NT2/D1 (cell line): ENCODE data around the gene ECHDC1.

Experiments
- DNase-seq: peaks from one replicate; pipeline ENCODE4 v3.0.0-alpha.2; 2011; ENCODE audit warnings: low read depth, low spot score
- H3K27me3 ChIP-seq: 2 replicates; pipeline ENCODE4 v1.6.0; 2011; ENCODE audit warnings: mild to moderate bottlenecking; ENCODE audit not compliant: insufficient read length, insufficient read depth
- H3K36me3 ChIP-seq: 2 replicates; pipeline ENCODE4 v1.6.1; 2011; ENCODE audit warnings: mild to moderate bottlenecking, low read length, mixed read lengths; ENCODE audit not compliant: insufficient read depth, insufficient read length
- H3K4me1 ChIP-seq: 2 replicates; pipeline ENCODE4 v1.5.1; 2011; ENCODE audit not compliant: insufficient read depth, insufficient read length
- H3K4me3 ChIP-seq: 2 replicates; pipeline ENCODE4 v1.5.1; 2011; ENCODE audit warnings: low read depth; ENCODE audit not compliant: insufficient read length
- H3K9ac ChIP-seq: 2 replicates; pipeline ENCODE4 v1.6.0; 2011; ENCODE audit warnings: low read depth; ENCODE audit not compliant: insufficient read length
- H3K9me3 ChIP-seq: 2 replicates; pipeline ENCODE4 v1.5.1; 2011; ENCODE audit warnings: mild to moderate bottlenecking, low read length; ENCODE audit not compliant: insufficient read depth
- SUZ12 ChIP-seq: IDR thresholded peaks from 2 replicates; pipeline ENCODE4 v1.6.1; 2011; ENCODE audit not compliant: insufficient read length, insufficient read depth; ENCODE audit errors: extremely low read depth
- YY1 ChIP-seq: IDR thresholded peaks from 2 replicates; pipeline ENCODE4 v1.6.1; 2011; ENCODE audit not compliant: insufficient read length, insufficient read depth
- ZNF274 ChIP-seq: IDR thresholded peaks from 2 replicates; pipeline ENCODE4 v1.6.1; 2011; ENCODE audit warnings: mild to moderate bottlenecking, low read depth, low read length

Gene ECHDC1

GRCh38 chr6:127277878-127278843, 65.2 kb downstream of the ECHDC1 start:
- TF ChIP-seq YY1 (no peak), SUZ12 (no peak), ZNF274 (no peak)
- no peaks in the 10 kb centered on the region for H3K4me1 ChIP-seq
- DNase-seq = no peak
- peaks cover 23% of the 10 kb centered on the region for H3K36me3 ChIP-seq
- no peak overlapping the region for H3K9ac ChIP-seq
- no peaks in the 10 kb centered on the region for H3K27me3 ChIP-seq
- H3K4me3 ChIP-seq = no peak overlapping the region
- no peaks in the 10 kb centered on the region for H3K9me3 ChIP-seq

- H3K4me3 ChIP-seq = no peak overlapping the region
- TF ChIP-seq YY1 (no peak), SUZ12 (no peak)
- H3K27me3 ChIP-seq = no peaks in the 10 kb centered on the region
- H3K4me1 ChIP-seq = no peaks in the 10 kb centered on the region
- DNase-seq = no peak
- no peak overlapping the region for H3K9ac ChIP-seq
- H3K36me3 ChIP-seq = peaks cover 7% of the 10 kb centered on the region
- no peaks in the 10 kb centered on the region for H3K9me3 ChIP-seq
Observed at GRCh38 chr6:127276331-127276730, 67.1 kb downstream of the ECHDC1 start.

GRCh38 chr6:127273499-127273898, 69.9 kb downstream of the ECHDC1 start:
- no peak for DNase-seq
- H3K36me3 ChIP-seq = no peaks in the 10 kb centered on the region
- no peak overlapping the region for H3K9ac ChIP-seq
- no peaks in the 10 kb centered on the region for H3K9me3 ChIP-seq
- H3K27me3 ChIP-seq = no peaks in the 10 kb centered on the region
- no peaks in the 10 kb centered on the region for H3K4me1 ChIP-seq
- no peak for TF ChIP-seq SUZ12
- TF ChIP-seq ZNF274 = no peak
- TF ChIP-seq YY1 = no peak
- no peak overlapping the region for H3K4me3 ChIP-seq

- DNase-seq = no peak
- Histone ChIP-seq H3K9ac (no peak overlapping the region), H3K9me3 (no peaks in the 10 kb centered on the region), H3K36me3 (no peaks in the 10 kb centered on the region), H3K4me1 (no peaks in the 10 kb centered on the region), H3K4me3 (no peak overlapping the region), H3K27me3 (no peaks in the 10 kb centered on the region)
- TF ChIP-seq ZNF274 (no peak), YY1 (no peak), SUZ12 (no peak)
Observed at GRCh38 chr6:127272576-127272975, 70.8 kb downstream of the ECHDC1 start.

- Histone ChIP-seq H3K9me3 (no peaks in the 10 kb centered on the region), H3K36me3 (no peaks in the 10 kb centered on the region), H3K4me3 (peak overlapping the region; percentile 88), H3K4me1 (no peaks in the 10 kb centered on the region), H3K27me3 (no peaks in the 10 kb centered on the region), H3K9ac (peak overlapping the region; percentile 93)
- DNase-seq = peak; percentile 2
- no peak for TF ChIP-seq ZNF274
- TF ChIP-seq SUZ12 = no peak
- no peak for TF ChIP-seq YY1
Observed at GRCh38 chr6:127267646-127268625, 75.5 kb downstream of the ECHDC1 start.

GRCh38 chr6:127266892-127267645, 76.3 kb downstream of the ECHDC1 start:
- no peaks in the 10 kb centered on the region for H3K27me3 ChIP-seq
- peak; percentile 16 for DNase-seq
- H3K4me1 ChIP-seq = no peaks in the 10 kb centered on the region
- H3K36me3 ChIP-seq = no peaks in the 10 kb centered on the region
- no peaks in the 10 kb centered on the region for H3K9me3 ChIP-seq
- peak overlapping the region; percentile 93 for H3K9ac ChIP-seq
- H3K4me3 ChIP-seq = peak overlapping the region; percentile 88
- TF ChIP-seq YY1 (peak; percentile 58), ZNF274 (no peak), SUZ12 (no peak)

- H3K9me3 ChIP-seq = no peaks in the 10 kb centered on the region
- no peaks in the 10 kb centered on the region for H3K36me3 ChIP-seq
- DNase-seq = peak; percentile 63
- peak within 1 kb of the TSS; percentile 88 for H3K4me3 ChIP-seq
- no peaks in the 10 kb centered on the region for H3K4me1 ChIP-seq
- H3K27me3 ChIP-seq = no peaks in the 10 kb centered on the region
- TF ChIP-seq YY1 = no peak
- no peak for TF ChIP-seq ZNF274
- no peak for TF ChIP-seq SUZ12
- peak within 1 kb of the TSS; percentile 93 for H3K9ac ChIP-seq
Observed at GRCh38 chr6:127266178-127266891, 77.1 kb downstream of the ECHDC1 start, which contains the start of gene RNF146. RNF146 (plus strand) TSS chr6:127266864; CDS start chr6:127280339, 13,475 bp downstream.
